ENCODE data around the gene UGT2A2. TPM values are rescaled to one million over a fixed set of nuclear protein-coding genes. Genes with fewer than 3 reads are reported as not detected.

UGT2A2 gene
- total RNA-seq, 1 donor from 2014 or later, result not detected

- no peak for DNase-seq (ENCODE audit: low spot score)
These were observed 63.1 kb downstream of the UGT2A2 start for GRCh38 chr4:69576251-69576877.

- DNase-seq (ENCODE audit: low spot score), result no peak
These were observed 70.7 kb downstream of the UGT2A2 start for GRCh38 chr4:69568787-69569186.

GRCh38 chr4:69563424-69563823 is 76.0 kb downstream of the UGT2A2 start:
- DNase-seq (ENCODE audit: low spot score), result no peak

GRCh38 chr4:69549651-69550050 is 89.8 kb downstream of the UGT2A2 start:
- DNase-seq (ENCODE audit: low spot score), result no peak

- no peak for DNase-seq (ENCODE audit: low spot score)
These were observed 93.2 kb downstream of the UGT2A2 start for GRCh38 chr4:69546134-69546765.

Other genes starting within 250 kb of the UGT2A2 start
- gene UGT2B4, start 143.7 kb downstream of the UGT2A2 start, total RNA-seq, result 0.29 TPM
- gene UGT2A1, start 13.6 kb upstream of the UGT2A2 start, total RNA-seq, result not detected
- 0.75 TPM for gene SULT1B1, start 121.0 kb upstream of the UGT2A2 start, total RNA-seq
- 0.29 TPM for gene SULT1E1, start 220.5 kb upstream of the UGT2A2 start, total RNA-seq

Measured in mucosa of gallbladder (tissue), 1 donor.